SH-SY5Y (cell line): ENCODE results near the gene USP6NL.

Experiments used
- GATA2 ChIP-seq: IDR thresholded peaks from 2 replicates; pipeline ENCODE4 v1.6.1; 2011; ENCODE audit warnings: mild to moderate bottlenecking, low read depth, low read length
- GATA3 ChIP-seq: IDR thresholded peaks from 2 replicates; pipeline ENCODE4 v1.6.1; 2011; ENCODE audit warnings: low read depth, mild to moderate bottlenecking, low read length, moderate library complexity

DNA sequence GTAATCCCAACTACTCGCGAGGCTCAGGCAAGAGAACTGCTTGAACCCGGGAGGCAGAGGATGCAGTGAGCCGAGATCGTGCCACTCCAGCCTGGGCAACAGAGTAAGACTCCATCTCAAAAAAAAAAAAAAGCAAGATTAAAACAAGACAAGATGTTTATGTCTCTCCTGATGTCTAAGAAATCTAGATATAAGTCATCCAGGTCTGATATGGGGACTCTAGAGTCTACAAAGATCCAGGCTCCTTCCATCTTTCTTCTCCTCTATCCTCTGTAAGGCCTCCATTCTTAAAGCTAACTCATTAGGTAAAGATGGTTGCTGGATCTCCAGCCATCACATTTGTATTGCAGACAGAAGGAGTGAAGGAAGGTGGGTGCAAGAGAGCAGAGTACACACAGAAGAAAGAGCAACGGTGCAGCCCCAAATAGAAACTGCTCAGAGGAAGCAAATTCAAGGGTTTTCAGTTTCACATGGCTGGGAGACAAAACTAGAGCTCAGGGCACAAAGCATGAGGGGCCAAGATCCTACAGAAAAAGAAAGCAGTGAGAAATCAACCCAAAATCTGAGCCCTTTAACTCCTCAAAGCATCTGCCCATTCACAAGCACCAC, 57.6 kb downstream of the USP6NL start:
- TF ChIP-seq GATA3 (no peak), GATA2 (no peak)
